Hepatocyte (in vitro differentiated cells): ENCODE measurements around the gene MAGI3.

ENCODE experiments used
- EZH2phosphoT487 ChIP-seq: fragments of 200-600 bp; sonication (generic); IDR thresholded peaks from one replicate; pipeline ENCODE4 v1.6.1; 2018; ENCODE audit warnings: antibody characterized with exemption, mild to moderate bottlenecking, low read depth, moderate library complexity; ENCODE audit not compliant: unreplicated experiment, severe bottlenecking
- TF ChIP-seq, protein P1 (sequence below): fragments of 200-600 bp; sonication (generic); IDR thresholded peaks from 2 replicates; pipeline ENCODE4 v1.5.1; 2016; ENCODE audit warnings: antibody characterized with exemption, mild to moderate bottlenecking; ENCODE audit not compliant: poor library complexity

- no peak for TF ChIP-seq EZH2phosphoT487
- TF ChIP-seq, protein P1, sequence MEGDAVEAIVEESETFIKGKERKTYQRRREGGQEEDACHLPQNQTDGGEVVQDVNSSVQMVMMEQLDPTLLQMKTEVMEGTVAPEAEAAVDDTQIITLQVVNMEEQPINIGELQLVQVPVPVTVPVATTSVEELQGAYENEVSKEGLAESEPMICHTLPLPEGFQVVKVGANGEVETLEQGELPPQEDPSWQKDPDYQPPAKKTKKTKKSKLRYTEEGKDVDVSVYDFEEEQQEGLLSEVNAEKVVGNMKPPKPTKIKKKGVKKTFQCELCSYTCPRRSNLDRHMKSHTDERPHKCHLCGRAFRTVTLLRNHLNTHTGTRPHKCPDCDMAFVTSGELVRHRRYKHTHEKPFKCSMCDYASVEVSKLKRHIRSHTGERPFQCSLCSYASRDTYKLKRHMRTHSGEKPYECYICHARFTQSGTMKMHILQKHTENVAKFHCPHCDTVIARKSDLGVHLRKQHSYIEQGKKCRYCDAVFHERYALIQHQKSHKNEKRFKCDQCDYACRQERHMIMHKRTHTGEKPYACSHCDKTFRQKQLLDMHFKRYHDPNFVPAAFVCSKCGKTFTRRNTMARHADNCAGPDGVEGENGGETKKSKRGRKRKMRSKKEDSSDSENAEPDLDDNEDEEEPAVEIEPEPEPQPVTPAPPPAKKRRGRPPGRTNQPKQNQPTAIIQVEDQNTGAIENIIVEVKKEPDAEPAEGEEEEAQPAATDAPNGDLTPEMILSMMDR, result no peak
Measured at GRCh38 chr1:113654883-113655282, 264.6 kb downstream of the MAGI3 start.
